Epithelial cell of proximal tubule (primary cell): ENCODE results near the gene KLK15. TPM values are rescaled to one million over a fixed set of nuclear protein-coding genes. Genes with fewer than 3 reads are reported as not detected.

ENCODE experiments used
- DNase-seq: peaks from one replicate; pipeline ENCODE4 v3.0.0-alpha.2; 2011; ENCODE audit warnings: low read depth
- H3K4me3 ChIP-seq: 2 replicates; pipeline ENCODE4 v1.5.1; 2011; ENCODE audit warnings: low read depth, mild to moderate bottlenecking, low read length
- total RNA-seq: library from RNA; depleted of rRNA; stranded (reverse); fragments of >200 nt; gene quantifications from 2 replicates; pipeline ENCODE4 v1.2.3, GENCODE V29; 2015
- TF ChIP-seq, protein P1 (sequence below): conservative IDR thresholded peaks from 2 replicates; pipeline ENCODE4 v1.5.1; 2012; ENCODE audit warnings: low read depth, mild to moderate bottlenecking, low read length

Gene KLK15
- total RNA-seq, 1 donor from 2014 or later: not detected

DNA sequence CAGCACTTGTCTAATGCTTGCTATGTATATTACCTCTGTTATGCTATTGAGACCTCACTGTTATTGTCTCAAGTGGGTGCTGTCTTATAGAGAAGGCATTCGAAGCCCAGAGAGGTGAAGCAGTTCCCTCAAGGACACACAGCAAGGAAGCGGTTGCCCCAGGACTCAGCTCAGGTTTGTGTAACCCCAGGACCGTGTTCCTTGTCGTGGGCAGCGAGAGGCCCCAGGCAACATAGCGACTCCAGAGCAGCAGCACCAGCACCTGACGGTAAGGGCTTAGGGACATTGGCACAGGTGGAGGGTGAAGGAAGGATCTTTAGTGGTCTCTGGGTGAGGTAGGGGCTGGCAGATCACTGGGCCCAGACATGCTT is 2.4 kb downstream of the KLK15 start:
- TF ChIP-seq, protein P1, sequence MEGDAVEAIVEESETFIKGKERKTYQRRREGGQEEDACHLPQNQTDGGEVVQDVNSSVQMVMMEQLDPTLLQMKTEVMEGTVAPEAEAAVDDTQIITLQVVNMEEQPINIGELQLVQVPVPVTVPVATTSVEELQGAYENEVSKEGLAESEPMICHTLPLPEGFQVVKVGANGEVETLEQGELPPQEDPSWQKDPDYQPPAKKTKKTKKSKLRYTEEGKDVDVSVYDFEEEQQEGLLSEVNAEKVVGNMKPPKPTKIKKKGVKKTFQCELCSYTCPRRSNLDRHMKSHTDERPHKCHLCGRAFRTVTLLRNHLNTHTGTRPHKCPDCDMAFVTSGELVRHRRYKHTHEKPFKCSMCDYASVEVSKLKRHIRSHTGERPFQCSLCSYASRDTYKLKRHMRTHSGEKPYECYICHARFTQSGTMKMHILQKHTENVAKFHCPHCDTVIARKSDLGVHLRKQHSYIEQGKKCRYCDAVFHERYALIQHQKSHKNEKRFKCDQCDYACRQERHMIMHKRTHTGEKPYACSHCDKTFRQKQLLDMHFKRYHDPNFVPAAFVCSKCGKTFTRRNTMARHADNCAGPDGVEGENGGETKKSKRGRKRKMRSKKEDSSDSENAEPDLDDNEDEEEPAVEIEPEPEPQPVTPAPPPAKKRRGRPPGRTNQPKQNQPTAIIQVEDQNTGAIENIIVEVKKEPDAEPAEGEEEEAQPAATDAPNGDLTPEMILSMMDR: no peak
- H3K4me3 ChIP-seq: no peak overlapping the region
- no peak for DNase-seq

DNA sequence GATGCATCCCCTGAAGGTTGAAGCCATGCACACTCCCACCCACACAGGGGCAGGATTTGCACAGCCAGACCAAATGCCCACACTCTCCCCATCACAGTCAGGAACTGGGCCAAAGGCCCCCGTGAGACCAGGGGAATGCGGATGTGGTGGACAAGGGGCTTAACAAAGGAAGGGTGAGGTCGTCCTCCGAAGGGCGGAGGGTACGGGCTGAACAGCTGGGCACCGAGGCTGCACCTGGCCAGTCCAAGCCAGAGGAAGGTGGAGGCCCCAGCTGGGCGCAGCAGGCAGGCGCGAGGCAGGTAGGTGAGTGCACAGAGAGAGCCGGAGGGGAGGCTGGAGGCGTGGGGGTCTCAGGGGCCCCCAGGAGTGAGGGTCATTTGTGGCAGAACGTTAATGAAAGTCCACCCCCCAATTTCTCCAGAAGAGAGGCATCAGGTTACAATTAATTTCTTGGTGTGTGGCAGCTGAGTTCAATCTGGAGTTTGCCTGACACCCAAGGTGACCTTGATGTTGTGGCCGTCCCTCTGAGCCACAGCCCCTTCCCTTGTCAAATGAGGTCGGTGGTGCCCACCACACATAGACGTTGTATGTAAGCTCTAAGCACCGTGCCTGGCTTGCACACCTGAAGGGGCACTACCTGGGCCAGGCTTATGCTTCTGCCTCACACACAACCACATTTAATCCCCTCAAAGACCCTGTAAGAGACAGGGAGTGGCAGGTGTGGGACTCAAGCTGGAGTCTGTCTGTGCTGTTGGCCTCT is 2.9 kb downstream of the KLK15 start:
- H3K4me3 ChIP-seq: no peak overlapping the region
- TF ChIP-seq, protein P1: no peak
- no peak for DNase-seq

DNA sequence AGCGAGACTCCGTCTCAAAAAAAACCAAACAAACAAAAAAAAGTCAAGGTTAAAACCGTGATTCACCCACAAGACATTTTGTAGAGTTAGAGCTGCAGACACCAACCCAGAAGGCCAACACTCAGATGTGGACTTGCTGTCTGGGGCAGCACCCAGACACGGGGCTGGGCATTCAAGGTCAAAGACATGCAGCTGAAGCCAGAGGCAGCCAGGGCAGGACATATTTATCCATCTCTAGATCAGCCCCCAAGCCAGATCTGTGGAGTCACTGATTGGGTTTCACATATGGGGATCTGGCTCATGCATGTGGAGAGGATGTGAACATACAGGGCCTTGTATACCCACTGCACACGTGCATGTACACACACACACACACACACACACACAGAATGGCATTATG is 3.6 kb downstream of the KLK15 start:
- DNase-seq: no peak
- no peak overlapping the region for H3K4me3 ChIP-seq
- TF ChIP-seq, protein P1: no peak

DNA sequence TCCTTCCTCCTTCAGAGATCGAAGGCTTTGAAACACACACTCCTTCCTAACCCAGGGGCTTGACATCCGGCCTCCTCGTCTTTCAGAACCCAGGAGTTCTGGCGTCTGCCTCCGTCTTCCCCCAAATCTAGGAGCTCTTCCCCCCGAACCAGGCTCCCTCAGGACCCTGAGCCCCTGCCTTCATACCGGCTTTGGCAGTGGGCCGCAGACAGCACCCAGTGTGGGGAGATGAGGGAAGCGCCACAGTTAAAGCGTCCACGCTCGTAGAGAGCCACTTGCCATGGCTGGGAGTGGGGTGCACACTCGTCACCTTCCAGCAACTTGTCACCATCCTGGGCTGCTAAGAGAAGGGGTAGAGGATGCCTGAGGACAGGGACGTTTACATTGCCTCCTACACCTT is 5.9 kb downstream of the KLK15 start:
- H3K4me3 ChIP-seq: no peak overlapping the region
- DNase-seq: no peak
- TF ChIP-seq, protein P1: no peak

DNA sequence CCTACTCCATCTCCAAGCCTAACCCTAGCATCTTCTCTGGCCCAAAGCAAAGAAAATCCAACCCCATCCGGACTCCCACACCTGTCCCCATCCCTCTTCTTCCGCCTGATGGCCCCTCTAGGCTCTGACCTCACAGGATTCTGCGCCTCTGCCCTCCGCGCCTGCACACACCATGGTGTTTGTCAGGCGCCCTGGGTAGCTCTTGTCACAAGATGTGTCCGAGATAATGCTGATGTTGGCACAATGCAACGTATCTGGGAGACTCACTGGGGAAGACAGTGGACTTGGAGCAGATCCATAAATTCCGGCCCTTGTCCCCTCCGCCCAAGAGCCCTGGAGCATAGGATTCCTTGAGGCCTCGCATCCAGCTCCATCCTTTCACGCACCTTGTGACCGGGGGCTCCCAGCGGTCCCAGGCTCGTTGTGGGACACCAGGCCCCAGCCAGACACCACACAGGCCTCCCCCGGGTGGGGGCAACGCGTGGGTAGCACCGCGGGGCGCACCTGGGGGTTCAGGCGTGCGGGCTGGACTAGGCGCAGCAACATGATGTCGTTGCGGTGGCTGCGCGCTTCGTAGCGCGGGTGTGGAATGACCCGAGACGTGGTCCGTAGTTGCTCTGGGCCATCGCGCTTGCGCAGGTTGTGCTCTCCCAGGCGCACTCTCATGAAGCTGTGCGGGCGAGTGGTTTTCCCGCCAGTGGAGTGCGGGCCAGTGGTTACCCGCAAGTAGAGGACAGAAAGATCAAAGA is 6.7 kb downstream of the KLK15 start:
- DNase-seq: no peak
- TF ChIP-seq, protein P1: no peak
- no peak overlapping the region for H3K4me3 ChIP-seq

DNA sequence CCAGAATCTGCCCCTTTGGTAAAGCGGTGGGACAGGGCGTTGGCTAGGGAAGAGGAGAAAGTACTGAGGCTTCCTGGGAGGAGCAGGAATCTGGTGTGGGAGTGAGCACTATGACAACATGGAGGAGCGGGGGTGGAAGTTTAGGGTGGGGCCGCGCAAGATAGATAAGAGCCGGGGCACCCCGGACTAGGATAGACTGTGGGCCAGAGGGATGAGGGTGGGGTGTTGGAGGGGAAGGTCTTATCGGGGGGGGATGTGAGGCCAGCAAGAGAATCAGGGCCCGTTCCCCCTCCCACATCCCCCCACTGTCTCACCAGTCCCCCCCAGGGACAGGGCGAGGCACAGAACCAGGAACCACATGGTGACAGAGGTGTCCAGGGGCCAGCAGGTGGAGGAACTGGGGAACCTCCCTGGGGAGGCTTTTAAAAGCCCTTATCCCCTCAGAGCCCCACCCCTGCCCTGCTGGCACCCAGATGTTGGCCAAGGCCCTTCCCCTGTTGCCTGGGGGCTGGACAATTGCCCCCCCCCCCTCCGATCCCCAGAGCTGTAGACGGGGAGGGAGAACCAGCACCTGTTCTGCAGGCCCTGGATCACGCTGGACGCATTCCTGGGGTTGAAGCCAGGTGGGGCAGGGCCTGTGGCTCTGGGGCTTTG is 9.9 kb downstream of the KLK15 start, which contains the start of gene KLK1:
KLK1 (minus strand) TSS at position 399 of the 654 bp plus-strand sequence; CDS start at position 360, 39 bp downstream.
- no peak for DNase-seq
- TF ChIP-seq, protein P1: no peak
- no peak within 1 kb of the TSS for H3K4me3 ChIP-seq
